CD14-positive monocyte (primary cell): ENCODE results near the gene SLC4A8. TPM values are rescaled to one million over a fixed set of nuclear protein-coding genes. Genes with fewer than 3 reads are reported as not detected.
A peak's percentile ranks its signal among the peaks of the same experiment; 100 is the strongest.

Experiments
- DNase-seq, 3 donors: peaks; one replicate each; pipeline ENCODE4 v3.0.0-alpha.2; 2011 to 2022
- H2AFZ ChIP-seq: 2 replicates; pipeline ENCODE4 v1.6.0; 2012; ENCODE audit warnings: mild to moderate bottlenecking, low read depth, low read length, inconsistent platforms; ENCODE audit not compliant: insufficient read depth, poor library complexity, severe bottlenecking
- H3K27ac ChIP-seq, 2 donors: 1 replicate in 1 of 2; 2 replicates in 1 of 2; pipeline ENCODE4 v1.5.1; 2012 to 2013; ENCODE audit warnings: low read length in 2 of 2, control low read depth in 1 of 2, inconsistent platforms in 1 of 2, low read depth in 1 of 2, mild to moderate bottlenecking in 1 of 2
- H3K27me3 ChIP-seq, 2 donors: one replicate each; pipeline versions ENCODE4 v1.6.0 to v1.6.1; 2011 to 2013; ENCODE audit warnings: low read length in 2 of 2; ENCODE audit not compliant: control insufficient read depth in 2 of 2, insufficient read depth in 2 of 2
- H3K36me3 ChIP-seq, 2 donors: replicated peaks in 1 of 2; 1 replicate in 1 of 2; 2 replicates in 1 of 2; pipeline versions ENCODE4 v1.5.1 to v1.6.1; 2012 to 2013; ENCODE audit warnings: low read length in 2 of 2, control low read depth in 1 of 2, inconsistent platforms in 1 of 2, mild to moderate bottlenecking in 1 of 2; ENCODE audit not compliant: insufficient read depth in 2 of 2, control insufficient read depth in 1 of 2
- H3K4me1 ChIP-seq, 2 donors: 1 replicate in 1 of 2; 2 replicates in 1 of 2; pipeline versions ENCODE4 v1.5.1 to v1.6.1; 2012 to 2013; ENCODE audit warnings: low read length in 2 of 2, control low read depth in 1 of 2, inconsistent platforms in 1 of 2, mild to moderate bottlenecking in 1 of 2, moderate library complexity in 1 of 2; ENCODE audit not compliant: insufficient read depth in 2 of 2, control insufficient read depth in 1 of 2
- H3K4me2 ChIP-seq: replicated peaks from 2 replicates; pipeline ENCODE3; 2012; ENCODE audit warnings: low read length, moderate library complexity, mild to moderate bottlenecking; ENCODE audit not compliant: poor library complexity, severe bottlenecking; ENCODE audit errors: extremely low read depth
- H3K4me3 ChIP-seq, 3 experiments: fragments of 200-600 bp in 1 of 3; sonication (generic) in 1 of 3; replicated peaks in 1 of 3; 1 replicate in 2 of 3; 2 replicates in 1 of 3; pipeline ENCODE4 v1.5.1; 2011 to 2013; ENCODE audit warnings: low read length in 3 of 3, mild to moderate bottlenecking in 3 of 3, control low read depth in 2 of 3, low read depth in 2 of 3, inconsistent platforms in 1 of 3, moderate library complexity in 1 of 3
- H3K79me2 ChIP-seq: 2 replicates; pipeline ENCODE4 v1.6.0; 2012; ENCODE audit warnings: mild to moderate bottlenecking, control low read depth, inconsistent platforms, low read length, moderate library complexity; ENCODE audit not compliant: insufficient read depth
- H3K9ac ChIP-seq: 2 replicates; pipeline ENCODE4 v1.6.0; 2017; ENCODE audit warnings: low read length, mild to moderate bottlenecking; ENCODE audit not compliant: insufficient read depth, poor library complexity, severe bottlenecking
- H3K9me3 ChIP-seq, 2 donors: replicated peaks in 1 of 2; 1 replicate in 1 of 2; 2 replicates in 1 of 2; pipeline versions ENCODE4 v1.5.1 to v1.6.1; 2012 to 2013; ENCODE audit warnings: low read length in 2 of 2, control low read depth in 1 of 2; ENCODE audit not compliant: control insufficient read depth in 1 of 2, insufficient read depth in 1 of 2
- H4K20me1 ChIP-seq: 2 replicates; pipeline ENCODE4 v1.6.0; 2012; ENCODE audit warnings: mild to moderate bottlenecking, low read length, control low read depth, moderate library complexity; ENCODE audit not compliant: insufficient read depth
- H3K27ac Mint-ChIP-seq, 7 donors: one replicate each; pipeline ENCODE4 v1.8.0; 2020; ENCODE audit warnings: mild to moderate bottlenecking in 7 of 7, mixed read lengths in 7 of 7, moderate library complexity in 6 of 7, inconsistent platforms in 2 of 7
- H3K27me3 Mint-ChIP-seq, 3 donors: one replicate each; pipeline ENCODE4 v1.8.0; 2021 to 2022; ENCODE audit warnings: low read depth in 3 of 3, mild to moderate bottlenecking in 3 of 3, mixed read lengths in 3 of 3, moderate library complexity in 3 of 3, inconsistent platforms in 1 of 3
- H3K36me3 Mint-ChIP-seq, 2 donors: one replicate each; pipeline ENCODE4 v1.8.0; 2020; ENCODE audit warnings: mixed read lengths in 2 of 2, inconsistent platforms in 1 of 2, mild to moderate bottlenecking in 1 of 2
- H3K4me1 Mint-ChIP-seq: one replicate; pipeline ENCODE4 v1.8.0; 2020; ENCODE audit warnings: mild to moderate bottlenecking, mixed read lengths
- H3K4me3 Mint-ChIP-seq, 2 donors: one replicate each; pipeline ENCODE4 v1.8.0; 2020; ENCODE audit warnings: mild to moderate bottlenecking in 2 of 2, mixed read lengths in 2 of 2, moderate library complexity in 1 of 2
- H3K9me3 Mint-ChIP-seq, 7 donors: one replicate each; pipeline ENCODE4 v1.8.0; 2020 to 2022; ENCODE audit warnings: mixed read lengths in 7 of 7, mild to moderate bottlenecking in 6 of 7, moderate library complexity in 6 of 7, inconsistent platforms in 2 of 7
- WGBS: methylation state at CpG from one replicate; pipeline ENCODE4 v1.1.5; 2013; ENCODE audit warnings: missing lambda C conversion rate; ENCODE audit not compliant: insufficient coverage; 5-methylcytosine and 5-hydroxymethylcytosine counted together
- intact Hi-C, 2 donors: fragments of 100-400 bp; cut with micrococcal nuclease; formaldehyde crosslinking; loops; one replicate each; pipeline versions ENCODE4 v1.15.0 to v1.15.1; 2023
- polyA plus RNA-seq, 3 donors: library from polyadenylated mRNA; depleted of rRNA in 1 of 3; unstranded in 2 of 3; stranded (reverse) in 1 of 3; fragments of 300-500 nt in 2 of 3; fragments of >200 nt in 1 of 3; fragmentation: Illumina TruSeq in 2 of 3; gene quantifications; 1 replicate in 2 of 3; 2 replicates in 1 of 3; pipeline ENCODE4 v1.2.3, GENCODE V29; 2012 to 2021
- TF ChIP-seq, protein P1 (sequence below): fragments of 200-600 bp; IDR thresholded peaks from one replicate; pipeline ENCODE4 v1.8.0; 2022; ENCODE audit warnings: antibody characterized with exemption, mild to moderate bottlenecking

The SLC4A8 gene
- polyA plus RNA-seq, 3 donors: 1.9 to 5.4 (median 2.3) TPM

DNA sequence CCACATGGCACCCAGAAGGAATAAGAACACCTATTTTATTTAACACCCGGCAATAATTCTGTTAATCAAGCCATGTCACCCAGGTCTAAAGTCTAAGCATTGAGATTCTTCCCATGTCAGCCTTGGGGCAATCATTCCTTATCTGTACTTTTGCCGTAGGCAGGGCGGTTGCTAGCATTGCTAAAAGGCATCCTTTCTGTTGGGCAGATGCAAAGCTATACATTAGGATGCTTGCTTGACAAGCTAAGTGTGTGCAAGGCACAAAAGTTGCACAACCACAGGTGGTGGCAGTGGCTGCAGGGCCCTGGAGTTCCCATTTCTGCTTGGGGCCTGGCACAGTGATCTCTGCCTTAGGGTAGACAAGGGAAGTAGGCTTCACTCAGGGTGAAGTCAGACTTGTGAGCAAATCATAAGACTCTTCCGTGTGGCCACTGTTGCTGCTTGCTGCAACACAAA lies 20.9 kb upstream of the SLC4A8 start:
- Histone ChIP-seq H3K4me1 (peaks cover 20 to 21% of the 10 kb centered on the region in 2 donors), H3K4me2 (peak overlapping the region; percentile 35), H3K27ac (peak overlapping the region; percentile 22 to 68), H4K20me1 (no peaks in the 10 kb centered on the region), H3K9me3 (no peaks in the 10 kb centered on the region), H3K36me3 (no peaks in the 10 kb centered on the region), H3K4me3 (peak overlapping the region in 1 of 3 experiments; percentile 7), H3K27me3 (no peaks in the 10 kb centered on the region), H3K79me2 (no peaks in the 10 kb centered on the region), H2AFZ (peak overlapping the region; percentile 37), H3K9ac (no peak overlapping the region)
- Mint-ChIP-seq H3K4me3 (peak overlapping the region; percentile 46 to 81), H3K9me3 (no peaks in the 10 kb centered on the region), H3K27ac (peak overlapping the region; percentile 82 to 93 (median 91)), H3K36me3 (peaks cover 0 to 11% of the 10 kb centered on the region in 2 donors), H3K4me1 (peaks cover 22% of the 10 kb centered on the region), H3K27me3 (peaks cover 2 to 7% (median 2%) of the 10 kb centered on the region in 3 donors)
- intact Hi-C loops: no loop called here
- 4% methylated on average over 3 of the region's 4 CpGs for WGBS
- DNase-seq: peak; percentile 78 to 87 (median 85)
- TF ChIP-seq, protein P1, sequence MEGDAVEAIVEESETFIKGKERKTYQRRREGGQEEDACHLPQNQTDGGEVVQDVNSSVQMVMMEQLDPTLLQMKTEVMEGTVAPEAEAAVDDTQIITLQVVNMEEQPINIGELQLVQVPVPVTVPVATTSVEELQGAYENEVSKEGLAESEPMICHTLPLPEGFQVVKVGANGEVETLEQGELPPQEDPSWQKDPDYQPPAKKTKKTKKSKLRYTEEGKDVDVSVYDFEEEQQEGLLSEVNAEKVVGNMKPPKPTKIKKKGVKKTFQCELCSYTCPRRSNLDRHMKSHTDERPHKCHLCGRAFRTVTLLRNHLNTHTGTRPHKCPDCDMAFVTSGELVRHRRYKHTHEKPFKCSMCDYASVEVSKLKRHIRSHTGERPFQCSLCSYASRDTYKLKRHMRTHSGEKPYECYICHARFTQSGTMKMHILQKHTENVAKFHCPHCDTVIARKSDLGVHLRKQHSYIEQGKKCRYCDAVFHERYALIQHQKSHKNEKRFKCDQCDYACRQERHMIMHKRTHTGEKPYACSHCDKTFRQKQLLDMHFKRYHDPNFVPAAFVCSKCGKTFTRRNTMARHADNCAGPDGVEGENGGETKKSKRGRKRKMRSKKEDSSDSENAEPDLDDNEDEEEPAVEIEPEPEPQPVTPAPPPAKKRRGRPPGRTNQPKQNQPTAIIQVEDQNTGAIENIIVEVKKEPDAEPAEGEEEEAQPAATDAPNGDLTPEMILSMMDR: no peak

DNA sequence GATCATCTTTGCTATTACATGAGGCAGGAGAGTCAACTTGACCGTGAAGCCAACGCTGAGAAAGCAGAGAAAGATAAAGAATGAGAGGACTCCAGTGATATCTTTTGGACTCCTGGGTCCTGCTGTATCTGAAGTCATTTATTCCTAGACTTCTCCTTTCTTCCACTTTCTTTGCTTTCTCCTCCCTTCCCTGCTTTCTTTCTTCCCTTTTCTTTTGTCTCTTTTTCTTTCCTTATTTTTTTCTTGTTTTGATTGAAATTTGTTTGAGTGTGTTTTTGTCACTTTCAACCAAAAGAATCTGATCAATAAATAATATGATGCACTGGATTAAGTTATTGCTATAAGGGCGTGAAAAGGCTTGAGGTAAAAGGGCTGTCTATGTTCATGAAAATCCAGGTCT lies 20.0 kb upstream of the SLC4A8 start:
- Histone ChIP-seq H3K9me3 (no peaks in the 10 kb centered on the region), H3K27ac (peak overlapping the region in 1 of 2 donors; percentile 68), H2AFZ (no peak overlapping the region), H3K4me3 (no peak overlapping the region), H3K36me3 (no peaks in the 10 kb centered on the region), H3K4me2 (no peak overlapping the region), H3K9ac (no peak overlapping the region), H3K27me3 (no peaks in the 10 kb centered on the region), H3K4me1 (peaks cover 18% of the 10 kb centered on the region in 2 donors), H3K79me2 (no peaks in the 10 kb centered on the region), H4K20me1 (no peaks in the 10 kb centered on the region)
- Mint-ChIP-seq H3K4me3 (no peak overlapping the region), H3K9me3 (no peaks in the 10 kb centered on the region), H3K27ac (peak overlapping the region in 4 of 7 donors; percentile 51 to 91 (median 76)), H3K4me1 (peaks cover 20% of the 10 kb centered on the region), H3K36me3 (peaks cover 0 to 9% of the 10 kb centered on the region in 2 donors), H3K27me3 (peaks cover 2 to 7% (median 2%) of the 10 kb centered on the region in 3 donors)
- TF ChIP-seq, protein P1: no peak
- DNase-seq: no peak
- intact Hi-C loops: no loop called here
- no CpG with 5 or more reads among the region's 3 CpGs for WGBS
